ENCODE measurements around the gene TBC1D14.
A peak's percentile ranks its signal among the peaks of the same experiment; 100 is the strongest.
"Not testable (repeated sequence)": the region's sequence is repeated elsewhere in the genome, so short reads cannot be mapped to it uniquely, and the experiment has no call there.

TBC1D14 gene

GRCh38 chr4:6967846-6968340, 58.3 kb downstream of the TBC1D14 start:
- DNase-seq = no peak

GRCh38 chr4:6968496-6968895, 58.9 kb downstream of the TBC1D14 start:
- DNase-seq = no peak

- DNase-seq = no peak
Measured at GRCh38 chr4:6969826-6970800, 60.5 kb downstream of the TBC1D14 start.

- DNase-seq = peak in 7 of 56 donors; percentile 14 to 56 (median 31)
Measured at GRCh38 chr4:6971536-6972374, 62.1 kb downstream of the TBC1D14 start.

GRCh38 chr4:6972375-6972650, 62.7 kb downstream of the TBC1D14 start:
- DNase-seq = no peak

GRCh38 chr4:6972911-6973310, 63.3 kb downstream of the TBC1D14 start:
- DNase-seq = no peak

GRCh38 chr4:6974138-6974848, 64.7 kb downstream of the TBC1D14 start:
- DNase-seq = peak in 48 of 56 donors; percentile 19 to 90 (median 63)

GRCh38 chr4:6977846-6978245, 68.2 kb downstream of the TBC1D14 start:
- DNase-seq = not testable (repeated sequence)

GRCh38 chr4:6983544-6984142, 74.0 kb downstream of the TBC1D14 start:
- DNase-seq = no peak

- DNase-seq = peak in 2 of 56 donors; percentile 17 to 19
Measured at GRCh38 chr4:6984612-6985425, 75.2 kb downstream of the TBC1D14 start.

GRCh38 chr4:6986072-6986780, 76.6 kb downstream of the TBC1D14 start:
- peak in 21 of 56 donors; percentile 39 to 78 (median 61) for DNase-seq

- DNase-seq = peak in 55 of 56 donors; percentile 70 to 98 (median 93)
Measured at GRCh38 chr4:6986781-6987587, 77.4 kb downstream of the TBC1D14 start.

GRCh38 chr4:6987588-6987961, 77.9 kb downstream of the TBC1D14 start:
- no peak for DNase-seq

- no peak for DNase-seq
Measured at GRCh38 chr4:6988016-6988715, 78.5 kb downstream of the TBC1D14 start.

GRCh38 chr4:6989331-6989923, 79.8 kb downstream of the TBC1D14 start:
- DNase-seq = no peak

- DNase-seq = no peak
Measured at GRCh38 chr4:6990661-6991060, 81.0 kb downstream of the TBC1D14 start.

- no peak for DNase-seq
Measured at GRCh38 chr4:6991249-6991648, 81.6 kb downstream of the TBC1D14 start.
